Subcutaneous abdominal adipose tissue (tissue), 5 donors: ENCODE measurements around the gene GPR15LG.

ENCODE experiments used
- H3K27ac ChIP-seq: one replicate; pipeline ENCODE4 v1.7.0; 2013; ENCODE audit warnings: low read depth, mild to moderate bottlenecking, inconsistent platforms, low read length, moderate library complexity
- H3K27me3 ChIP-seq, 5 donors: one replicate each; pipeline ENCODE4 v1.7.0; 2013; ENCODE audit warnings: low read length in 5 of 5, inconsistent platforms in 1 of 5; ENCODE audit not compliant: control insufficient read depth in 5 of 5, insufficient read depth in 4 of 5
- H3K36me3 ChIP-seq, 5 donors: one replicate each; pipeline ENCODE4 v1.7.0; 2013; ENCODE audit warnings: low read length in 5 of 5; ENCODE audit not compliant: control insufficient read depth in 5 of 5, insufficient read depth in 5 of 5
- H3K4me1 ChIP-seq, 5 donors: one replicate each; pipeline ENCODE4 v1.7.0; 2013; ENCODE audit warnings: low read length in 5 of 5, mild to moderate bottlenecking in 3 of 5, moderate library complexity in 1 of 5; ENCODE audit not compliant: control insufficient read depth in 5 of 5, insufficient read depth in 5 of 5
- H3K4me3 ChIP-seq, 5 donors: one replicate each; pipeline ENCODE4 v1.7.0; 2013; ENCODE audit warnings: low read length in 5 of 5, low read depth in 1 of 5
- H3K9ac ChIP-seq, 5 donors: one replicate each; pipeline ENCODE4 v1.7.0; 2013; ENCODE audit warnings: low read length in 5 of 5, mild to moderate bottlenecking in 4 of 5, moderate library complexity in 3 of 5
- H3K9me3 ChIP-seq, 5 donors: one replicate each; pipeline ENCODE4 v1.7.0; 2013; ENCODE audit warnings: low read length in 5 of 5; ENCODE audit not compliant: control insufficient read depth in 5 of 5
- donor health status: healthy.
- donor health status: healthy.
- donor health status: healthy.
- donor health status: healthy.
- donor health status: healthy.

GPR15LG gene

DNA sequence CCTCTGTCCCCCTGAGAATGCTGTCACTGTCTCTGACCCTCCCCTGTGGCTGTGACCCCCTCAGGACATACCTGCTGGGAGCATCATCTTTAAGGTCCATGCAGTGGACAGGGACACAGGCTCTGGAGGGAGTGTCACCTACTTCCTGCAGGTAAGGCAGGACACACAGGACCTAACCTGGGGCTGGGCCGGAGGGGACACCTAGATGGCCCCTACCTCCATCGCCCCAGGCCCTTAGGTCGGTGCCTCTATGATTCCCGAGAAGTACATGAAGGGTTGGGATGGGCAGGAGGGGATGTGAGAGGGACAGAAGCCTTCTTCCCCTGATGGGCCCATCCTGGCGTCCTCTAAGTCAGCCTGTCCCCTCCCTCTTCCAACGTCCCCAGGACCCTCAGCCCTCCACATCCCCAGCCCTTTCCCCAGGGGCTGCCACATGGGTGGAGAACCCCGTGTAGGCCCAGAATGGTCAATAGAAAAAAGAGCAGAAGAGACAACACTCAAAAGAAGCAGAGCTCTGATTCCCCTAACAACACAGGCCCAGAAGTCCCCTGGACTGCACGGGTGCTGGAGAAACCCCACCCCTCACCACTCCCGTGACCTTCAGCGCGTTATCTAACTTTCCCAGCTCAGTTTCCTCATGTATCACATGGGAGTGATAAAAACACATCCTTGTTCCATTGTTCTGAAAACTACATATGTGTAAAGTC lies 27.1 kb downstream of the GPR15LG start:
- Histone ChIP-seq H3K27me3 (peaks cover 4 to 28% (median 20%) of the 10 kb centered on the region in 5 donors), H3K9me3 (no peaks in the 10 kb centered on the region), H3K36me3 (no peaks in the 10 kb centered on the region), H3K4me3 (no peak overlapping the region), H3K4me1 (no peaks in the 10 kb centered on the region), H3K9ac (no peak overlapping the region), H3K27ac (no peak overlapping the region)

- Histone ChIP-seq H3K4me3 (no peak overlapping the region), H3K4me1 (no peaks in the 10 kb centered on the region), H3K9ac (no peak overlapping the region), H3K9me3 (no peaks in the 10 kb centered on the region), H3K27ac (no peak overlapping the region), H3K36me3 (no peaks in the 10 kb centered on the region), H3K27me3 (peaks cover 0 to 23% (median 15%) of the 10 kb centered on the region in 5 donors)
These were observed 27.6 kb downstream of the GPR15LG start for GRCh38 chr10:84201244-84201606.

GRCh38 chr10:84201682-84202081 lies 28.1 kb downstream of the GPR15LG start:
- Histone ChIP-seq H3K4me3 (no peak overlapping the region), H3K9me3 (no peaks in the 10 kb centered on the region), H3K4me1 (no peaks in the 10 kb centered on the region), H3K27me3 (peaks cover 0 to 22% (median 11%) of the 10 kb centered on the region in 5 donors), H3K36me3 (no peaks in the 10 kb centered on the region), H3K27ac (no peak overlapping the region), H3K9ac (no peak overlapping the region)

GRCh38 chr10:84202349-84202748 lies 28.7 kb downstream of the GPR15LG start:
- H3K4me3 ChIP-seq, result no peak overlapping the region
- H3K36me3 ChIP-seq, result no peaks in the 10 kb centered on the region
- H3K9ac ChIP-seq, result no peak overlapping the region
- no peaks in the 10 kb centered on the region for H3K4me1 ChIP-seq
- H3K27me3 ChIP-seq, result peaks cover 0 to 17% (median 11%) of the 10 kb centered on the region in 5 donors
- no peak overlapping the region for H3K27ac ChIP-seq
- no peaks in the 10 kb centered on the region for H3K9me3 ChIP-seq

DNA sequence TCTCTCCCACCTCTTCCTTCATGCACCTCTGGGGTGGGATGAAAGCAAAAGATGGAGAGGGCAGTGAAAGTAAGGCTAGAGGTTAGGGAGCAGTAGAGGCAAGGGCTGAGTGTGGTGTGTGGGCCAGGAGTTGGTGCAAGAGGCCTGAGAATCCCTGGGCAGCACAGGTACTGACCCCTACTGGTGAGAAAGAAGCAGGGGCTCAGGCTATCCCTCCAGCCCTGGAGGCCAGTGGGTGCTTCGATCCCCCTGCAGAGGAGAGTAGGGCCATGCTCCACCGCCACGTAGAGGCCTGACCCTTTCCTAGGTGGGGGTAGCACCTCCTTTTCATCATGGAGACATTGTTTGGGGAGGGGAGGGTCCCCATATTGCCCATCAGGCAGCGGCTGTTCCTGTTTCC lies 30.5 kb downstream of the GPR15LG start:
- H3K9me3 ChIP-seq, result no peaks in the 10 kb centered on the region
- H3K9ac ChIP-seq, result no peak overlapping the region
- H3K27ac ChIP-seq, result no peak overlapping the region
- H3K36me3 ChIP-seq, result no peaks in the 10 kb centered on the region
- H3K27me3 ChIP-seq, result peaks cover 0 to 9% (median 4%) of the 10 kb centered on the region in 5 donors
- H3K4me1 ChIP-seq, result no peaks in the 10 kb centered on the region
- H3K4me3 ChIP-seq, result no peak overlapping the region

DNA sequence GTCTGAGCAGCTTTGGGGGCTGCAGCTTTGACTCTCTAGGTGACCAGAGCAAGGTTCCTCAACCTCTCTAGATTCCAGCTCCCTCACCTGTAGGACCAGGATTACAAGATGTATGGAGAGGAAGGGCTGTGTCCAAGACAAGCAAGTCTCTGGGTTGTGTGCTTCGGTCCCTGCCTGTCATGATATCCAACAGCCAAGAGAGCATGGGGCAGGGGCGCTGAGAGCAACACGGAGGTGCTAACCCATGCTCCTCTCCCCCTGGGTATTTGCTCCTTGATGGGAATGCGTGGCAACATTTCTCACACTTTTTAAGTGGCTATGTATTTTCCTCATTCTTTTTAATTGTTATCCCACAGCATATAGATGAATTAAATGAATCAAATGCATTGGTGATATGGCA lies 31.0 kb downstream of the GPR15LG start:
- Histone ChIP-seq H3K9ac (no peak overlapping the region), H3K4me3 (no peak overlapping the region), H3K36me3 (no peaks in the 10 kb centered on the region), H3K4me1 (no peaks in the 10 kb centered on the region), H3K27ac (no peak overlapping the region), H3K9me3 (no peaks in the 10 kb centered on the region), H3K27me3 (peaks cover 0 to 9% (median 4%) of the 10 kb centered on the region in 5 donors)

GRCh38 chr10:84205049-84205852 lies 31.6 kb downstream of the GPR15LG start:
- peaks cover 0 to 9% (median 4%) of the 10 kb centered on the region in 5 donors for H3K27me3 ChIP-seq
- no peak overlapping the region for H3K9ac ChIP-seq
- H3K4me3 ChIP-seq, result no peak overlapping the region
- no peaks in the 10 kb centered on the region for H3K4me1 ChIP-seq
- no peaks in the 10 kb centered on the region for H3K9me3 ChIP-seq
- H3K36me3 ChIP-seq, result no peaks in the 10 kb centered on the region
- no peak overlapping the region for H3K27ac ChIP-seq

DNA sequence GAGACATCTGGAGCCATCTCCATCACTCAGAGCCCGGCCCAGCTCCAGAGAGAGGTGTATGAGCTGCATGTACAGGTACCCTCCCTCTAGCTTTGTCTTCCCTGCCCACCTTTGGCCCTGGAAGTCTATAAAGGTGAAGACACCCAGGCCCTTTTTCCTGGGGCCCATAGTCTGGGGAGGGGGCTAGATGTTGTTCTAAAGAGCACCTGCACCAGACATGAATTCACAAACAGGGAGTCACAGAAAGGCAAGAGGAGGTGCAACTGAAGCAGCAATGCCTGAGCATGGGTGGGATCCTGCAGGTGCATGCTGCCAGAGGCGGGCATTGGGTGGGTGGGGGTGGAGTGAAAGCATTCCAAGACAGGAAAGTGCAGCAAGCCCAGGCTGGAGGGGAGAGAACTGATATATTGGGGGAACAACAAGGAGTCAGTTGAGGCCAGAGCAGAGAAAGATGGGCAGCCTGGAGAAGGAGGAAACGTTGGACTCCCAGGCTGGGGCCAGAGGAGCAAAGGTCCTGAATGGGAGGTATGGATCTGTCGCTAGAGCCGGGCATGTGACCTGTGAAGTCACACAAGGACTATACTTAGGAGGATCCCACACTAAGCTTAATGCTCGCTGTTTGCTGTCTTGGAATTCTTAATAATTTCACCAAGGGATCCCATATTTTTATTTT lies 32.4 kb downstream of the GPR15LG start:
- no peak overlapping the region for H3K4me3 ChIP-seq
- no peaks in the 10 kb centered on the region for H3K9me3 ChIP-seq
- peaks cover 0 to 9% (median 4%) of the 10 kb centered on the region in 5 donors for H3K27me3 ChIP-seq
- no peak overlapping the region for H3K27ac ChIP-seq
- H3K36me3 ChIP-seq, result no peaks in the 10 kb centered on the region
- H3K9ac ChIP-seq, result no peak overlapping the region
- no peaks in the 10 kb centered on the region for H3K4me1 ChIP-seq

DNA sequence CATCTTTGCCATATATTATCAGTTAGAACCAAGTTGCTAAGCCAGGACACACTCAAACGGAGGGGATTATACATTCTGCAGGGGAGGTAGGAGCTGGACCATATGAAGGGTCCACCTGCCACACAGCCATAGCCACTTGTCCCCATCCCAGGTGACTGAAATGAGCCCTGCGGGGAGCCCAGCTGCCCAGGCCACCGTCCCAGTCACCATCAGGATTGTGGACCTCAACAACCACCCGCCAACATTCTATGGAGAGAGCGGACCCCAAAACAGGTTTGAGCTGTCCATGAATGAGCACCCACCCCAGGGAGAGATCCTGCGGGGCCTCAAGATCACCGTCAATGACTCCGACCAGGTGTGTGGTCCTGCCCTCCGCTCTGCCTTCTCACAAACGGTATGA lies 34.4 kb downstream of the GPR15LG start:
- Histone ChIP-seq H3K4me1 (no peaks in the 10 kb centered on the region), H3K27me3 (peaks cover 0 to 9% (median 4%) of the 10 kb centered on the region in 5 donors), H3K27ac (no peak overlapping the region), H3K4me3 (no peak overlapping the region), H3K9ac (no peak overlapping the region), H3K9me3 (no peaks in the 10 kb centered on the region), H3K36me3 (no peaks in the 10 kb centered on the region)

DNA sequence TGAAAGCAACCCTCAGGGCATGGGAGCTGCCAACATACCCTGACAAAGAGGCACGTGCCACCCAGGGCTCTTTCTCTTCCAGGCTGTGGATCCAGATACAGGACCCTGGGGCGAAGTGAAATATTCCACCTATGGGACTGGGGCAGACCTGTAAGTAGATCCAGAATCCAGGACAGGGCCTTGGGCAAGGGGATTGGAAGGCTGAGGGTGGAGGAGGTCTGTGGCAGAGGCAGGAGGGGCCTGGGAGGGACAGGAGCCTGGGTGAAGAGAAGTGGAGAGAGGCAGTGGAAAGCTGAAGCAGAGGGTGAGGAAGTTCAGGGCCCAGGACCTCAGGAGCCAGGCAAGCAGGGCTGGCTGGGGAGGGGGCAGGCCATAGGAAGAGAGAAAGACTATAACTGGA lies 38.0 kb downstream of the GPR15LG start:
- Histone ChIP-seq H3K9ac (no peak overlapping the region), H3K9me3 (no peaks in the 10 kb centered on the region), H3K27me3 (peaks cover 0 to 7% (median 4%) of the 10 kb centered on the region in 5 donors), H3K4me3 (no peak overlapping the region), H3K27ac (no peak overlapping the region), H3K36me3 (no peaks in the 10 kb centered on the region), H3K4me1 (no peaks in the 10 kb centered on the region)
